Skeletal muscle cell (primary cell): ENCODE measurements around the gene ODF2.
"Not testable (repeated sequence)": the region's sequence is repeated elsewhere in the genome, so short reads cannot be mapped to it uniquely, and the experiment has no call there.

Source experiments
- DNase-seq: peaks from one replicate; pipeline ENCODE4 v3.0.0-alpha.2; 2010; ENCODE audit warnings: low read depth
- H3K4me3 ChIP-seq: 2 replicates; pipeline ENCODE4 v1.5.1; 2011; ENCODE audit warnings: low read depth, mild to moderate bottlenecking, control low read depth, low read length, moderate library complexity

The ODF2 gene

DNA sequence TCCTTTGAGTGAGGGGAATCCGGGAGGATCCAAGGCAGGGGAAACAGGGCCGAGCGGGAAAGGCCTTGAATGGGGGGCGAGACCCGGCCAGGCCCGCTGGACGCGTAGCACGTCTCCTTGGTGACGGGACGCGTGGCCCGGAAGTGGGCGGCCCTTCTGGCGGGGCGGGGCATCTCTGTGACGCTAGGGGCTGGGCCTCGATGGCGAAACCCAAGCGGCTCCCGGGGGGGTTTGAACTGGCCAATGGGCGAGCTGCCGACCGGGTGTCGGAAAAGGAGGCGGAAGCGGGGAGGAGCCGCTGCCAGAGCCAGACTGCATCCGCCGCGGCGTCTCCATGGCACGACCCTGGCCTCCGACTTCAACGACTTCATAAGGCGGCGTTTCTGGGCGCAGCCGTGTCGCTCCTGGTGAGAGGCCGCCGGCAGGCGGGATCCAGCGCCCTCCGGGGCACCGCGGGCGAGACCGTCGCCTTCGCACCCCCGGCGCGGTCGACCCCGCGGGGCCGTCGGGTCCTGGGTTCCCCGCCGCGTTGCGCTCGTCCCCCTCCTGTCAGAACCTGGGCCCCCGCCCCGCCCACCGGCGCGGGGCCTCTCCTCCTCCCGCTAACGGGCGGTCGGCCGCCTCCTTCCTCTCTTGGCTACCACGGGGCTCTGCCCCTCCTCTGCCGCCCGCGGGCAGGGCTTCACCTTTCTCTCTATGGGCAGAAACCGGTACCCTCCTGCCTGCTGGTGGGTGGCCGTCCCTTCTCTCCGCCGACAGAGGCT is at the start of gene ODF2:
Gene ODF2 (plus strand): TSS at position 158 of the 764 bp plus-strand sequence. CDS start 86 bp downstream, at position 244.
- peak within 1 kb of the TSS; percentile 95 for H3K4me3 ChIP-seq
- DNase-seq: peak; percentile 81

DNA sequence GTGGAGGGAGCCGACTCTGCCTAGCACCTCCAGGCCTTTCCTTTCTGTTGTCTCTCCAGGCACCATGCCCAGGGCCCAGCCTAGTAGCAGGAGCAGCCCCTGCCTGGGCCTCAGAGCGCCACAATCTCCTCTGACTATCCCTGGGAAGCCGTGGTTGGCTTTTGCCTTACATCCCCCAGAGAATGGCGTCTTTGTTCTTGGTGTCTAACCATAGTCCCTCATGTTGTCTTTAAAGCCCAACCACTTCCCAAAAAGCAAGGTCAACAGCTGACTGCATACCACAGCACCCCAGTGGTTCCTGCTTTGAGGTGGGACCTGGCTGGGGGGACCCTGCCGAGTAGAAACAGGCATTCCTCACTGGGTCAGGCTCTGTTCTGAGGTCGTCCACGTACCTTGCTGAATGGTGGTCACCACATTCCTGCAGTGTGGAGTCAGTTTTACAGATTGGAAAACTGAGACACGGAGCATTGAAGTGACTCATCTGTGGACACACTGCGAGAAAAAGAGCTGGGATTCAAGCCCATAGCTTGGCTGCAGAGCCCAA is 48.9 kb upstream of the ODF2 start:
- no peak for DNase-seq
- no peak overlapping the region for H3K4me3 ChIP-seq

DNA sequence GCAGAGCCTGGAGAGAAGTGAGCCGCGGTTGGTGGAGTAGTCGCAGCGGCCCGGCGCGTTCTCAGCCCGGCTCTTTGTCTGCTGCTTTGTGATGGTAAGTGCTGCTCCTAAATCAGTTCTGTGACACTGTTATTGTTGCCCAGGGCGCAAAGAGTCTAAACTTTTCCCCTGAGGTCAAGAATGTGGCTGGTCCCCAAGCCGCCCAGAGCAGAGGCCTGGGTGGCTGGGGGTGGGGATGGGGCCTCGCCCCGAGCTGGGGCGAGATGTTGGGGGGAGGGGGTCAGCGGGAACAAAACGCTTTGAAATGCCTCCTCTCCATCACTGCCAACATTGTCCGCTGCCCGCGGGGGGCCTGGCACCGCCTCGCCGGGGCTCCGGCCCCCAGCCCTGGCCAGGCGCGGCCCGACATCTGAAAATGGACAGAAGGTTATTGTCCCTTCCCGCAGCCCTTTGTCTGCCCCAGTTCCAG is 46.8 kb upstream of the ODF2 start:
- no peak for DNase-seq
- no peak overlapping the region for H3K4me3 ChIP-seq

DNA sequence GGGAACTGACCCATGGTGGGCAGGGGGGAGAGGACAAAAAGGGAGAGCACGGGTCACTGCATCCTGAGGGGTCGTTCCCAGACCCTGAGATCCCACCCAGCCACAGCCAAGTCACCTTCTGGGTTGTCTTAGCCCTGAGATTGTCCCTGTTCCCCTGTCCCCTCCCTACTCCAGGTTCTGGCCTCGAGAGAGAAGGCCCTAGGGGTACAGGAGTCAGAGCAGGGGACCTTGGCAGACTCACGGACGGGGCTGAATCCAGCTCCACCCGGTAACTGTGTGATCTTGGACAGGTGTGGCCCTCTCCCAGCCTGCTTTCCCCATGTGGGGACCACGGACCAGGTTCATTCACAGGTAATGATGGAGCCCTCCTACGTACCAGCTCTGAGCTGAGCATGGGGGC is 46.4 kb upstream of the ODF2 start:
- no peak overlapping the region for H3K4me3 ChIP-seq
- DNase-seq: no peak

DNA sequence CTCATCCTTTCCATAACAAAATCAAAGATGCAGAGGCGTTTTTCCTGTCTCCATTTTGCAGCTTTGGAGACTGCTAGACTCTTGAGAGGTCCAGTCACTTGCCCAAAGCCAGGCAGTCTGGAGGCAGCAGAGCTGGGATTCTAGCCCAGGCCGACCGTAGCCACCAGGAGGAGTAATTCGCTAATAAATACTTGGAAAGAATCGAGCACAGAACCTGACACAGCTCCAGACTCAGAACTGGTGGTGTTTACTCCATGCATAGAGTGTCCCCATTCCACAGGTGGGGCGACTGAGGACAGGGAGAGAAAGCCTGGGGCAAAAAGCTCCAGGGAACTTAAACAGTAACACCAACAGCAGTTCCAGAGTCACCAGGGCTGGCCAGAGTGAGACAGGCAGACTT is 45.8 kb upstream of the ODF2 start:
- no peak overlapping the region for H3K4me3 ChIP-seq
- no peak for DNase-seq

DNA sequence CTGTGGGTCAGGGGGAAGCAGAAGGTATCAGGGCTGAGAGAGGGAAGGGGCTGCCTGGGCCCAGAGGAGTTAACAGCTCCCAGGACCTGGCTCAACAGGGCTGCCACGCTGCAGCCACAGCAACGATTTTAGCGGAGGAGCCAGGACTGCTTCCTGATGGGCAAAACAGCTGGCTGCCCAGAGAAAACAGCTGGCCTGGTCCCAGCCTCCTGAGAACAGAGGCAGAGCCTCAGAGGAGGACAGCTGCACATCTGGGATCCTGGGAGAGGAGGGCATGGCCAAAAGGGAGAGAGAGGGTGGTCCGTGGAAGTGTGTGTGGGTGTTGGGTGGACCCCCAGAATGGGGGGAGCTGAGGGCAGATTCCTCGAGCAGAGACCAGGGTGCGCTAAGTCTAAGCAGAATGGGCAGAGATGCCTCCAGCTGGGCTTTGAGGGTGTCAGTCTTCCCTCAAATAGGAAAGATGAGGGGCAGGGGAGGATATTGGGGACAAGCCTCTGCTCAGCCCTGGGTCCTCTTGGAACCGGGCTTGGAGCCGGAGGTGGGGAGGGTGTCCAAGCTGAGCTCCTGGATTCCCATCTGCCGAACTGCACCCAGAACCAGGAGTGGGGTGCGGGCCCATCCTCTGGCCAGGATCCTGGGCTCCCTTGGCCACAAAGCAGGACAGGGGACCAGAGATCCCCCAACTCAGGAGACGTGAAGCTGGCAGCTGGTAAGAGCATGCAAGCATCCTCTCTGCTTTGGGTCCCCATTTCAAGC is 44.3 kb upstream of the ODF2 start:
- DNase-seq: no peak
- no peak overlapping the region for H3K4me3 ChIP-seq

DNA sequence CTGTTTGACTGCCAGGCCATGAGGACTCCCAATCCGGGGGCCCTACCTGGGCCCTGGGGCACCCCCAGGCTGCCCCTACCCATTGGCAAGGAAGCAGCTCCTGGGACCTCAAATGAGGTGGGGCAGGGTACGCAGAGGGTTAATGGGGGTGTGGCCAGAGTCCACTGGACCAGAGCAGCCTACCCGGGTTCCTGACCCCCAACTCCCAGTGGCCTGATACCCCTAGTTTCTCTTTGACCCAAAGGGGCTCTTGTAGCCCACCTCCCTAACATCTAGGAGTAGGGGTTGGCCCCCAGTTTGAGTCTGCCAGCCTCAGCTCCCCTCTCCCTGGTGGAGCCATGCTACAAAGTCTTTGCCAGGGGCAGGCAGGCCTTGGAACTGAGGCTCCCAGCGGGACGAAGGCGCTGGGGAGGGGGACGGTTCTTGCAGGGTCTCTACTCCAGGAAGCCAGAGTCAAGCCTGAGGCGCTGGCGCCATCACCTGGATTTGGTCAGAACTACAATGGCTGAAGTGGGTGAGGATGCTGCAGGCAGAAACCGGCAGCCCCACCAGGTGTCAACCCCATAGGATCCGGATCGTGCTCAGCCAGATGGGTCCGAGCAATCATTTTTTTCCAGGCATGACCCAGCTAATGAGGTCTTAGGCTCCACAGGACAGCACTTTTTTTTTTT is 43.6 kb upstream of the ODF2 start:
- no peak for DNase-seq

DNA sequence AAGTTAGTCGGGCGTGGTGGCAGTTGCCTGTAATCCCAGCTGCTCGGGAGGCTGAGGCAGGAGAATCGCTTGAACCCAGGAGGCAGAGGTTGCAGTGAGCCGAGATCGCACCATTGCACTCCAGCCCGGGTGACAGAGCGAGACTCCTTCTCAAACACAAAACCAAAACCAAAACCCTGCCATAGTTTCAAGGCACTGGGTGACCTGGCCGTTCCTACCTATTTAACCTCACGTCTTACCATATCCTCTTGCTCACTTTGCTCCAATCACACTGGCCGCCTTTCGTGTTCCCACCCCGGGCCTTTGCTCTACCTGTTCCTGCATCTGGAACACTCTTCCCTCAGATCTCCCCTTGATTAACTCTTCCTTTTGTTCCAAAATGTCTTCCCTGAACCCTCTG is 42.1 kb upstream of the ODF2 start:
- not testable (repeated sequence) for H3K4me3 ChIP-seq, DNase-seq

More for the DNA sequence above, 43.6 kb upstream of the ODF2 start:
- H3K4me3 ChIP-seq: no peak overlapping the region

DNA sequence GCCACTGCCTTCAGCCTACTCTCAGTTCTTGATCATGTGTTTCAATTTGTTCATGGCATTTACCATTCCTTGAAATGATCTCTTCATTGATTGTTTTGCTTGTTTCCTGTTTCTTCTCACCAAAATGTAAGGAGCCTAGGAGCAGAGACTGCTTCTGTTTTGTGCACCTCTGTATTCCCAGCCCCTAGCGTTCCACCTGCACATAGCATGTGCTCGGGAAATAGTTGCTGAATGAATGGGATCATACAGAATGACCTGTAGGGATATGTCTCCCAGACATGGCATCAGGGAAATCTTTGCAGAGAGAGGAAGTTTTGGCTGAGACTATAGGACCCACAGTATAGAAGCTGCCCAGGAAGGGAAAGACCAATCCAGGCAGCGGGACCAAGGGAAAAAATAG is 41.3 kb upstream of the ODF2 start:
- no peak overlapping the region for H3K4me3 ChIP-seq
- no peak for DNase-seq

DNA sequence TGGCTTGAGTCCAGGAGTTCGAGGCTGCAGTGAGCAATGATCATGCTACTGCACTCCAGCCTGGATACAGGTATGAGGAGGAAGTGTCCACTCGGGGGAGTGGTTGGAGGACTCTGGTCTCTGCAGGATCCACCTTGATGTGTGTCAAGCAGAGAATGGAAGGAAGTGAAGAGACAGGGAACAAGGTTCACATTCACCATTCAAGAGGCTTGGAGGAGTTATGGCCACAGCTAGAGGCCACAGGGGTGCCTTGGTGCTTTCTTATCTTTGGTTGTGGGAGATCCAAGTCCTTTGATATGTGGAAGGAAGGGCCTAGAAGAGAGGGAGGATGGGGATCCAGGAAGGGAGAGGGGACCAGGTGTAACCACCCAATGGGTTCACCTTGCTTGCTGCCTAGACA is 40.5 kb upstream of the ODF2 start:
- DNase-seq: no peak
- no peak overlapping the region for H3K4me3 ChIP-seq

DNA sequence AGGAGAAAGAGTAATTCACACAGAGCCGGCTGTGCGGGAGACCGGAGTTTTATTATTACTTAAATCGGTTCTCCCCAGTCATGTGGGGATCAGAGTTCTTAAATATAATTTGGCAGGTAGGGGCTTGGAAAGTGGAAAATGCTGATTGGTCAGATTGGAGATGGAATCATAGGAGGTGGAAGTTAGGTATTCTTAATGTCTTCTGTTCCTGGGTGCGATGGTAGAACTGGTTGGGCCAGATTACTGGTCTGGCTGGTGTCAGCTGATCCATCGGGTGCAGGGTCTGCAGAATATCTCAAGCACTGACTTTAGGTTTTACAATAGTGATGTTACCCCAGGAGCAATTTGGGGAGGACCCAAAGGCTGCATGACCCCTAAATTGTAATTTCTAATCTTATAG is 39.8 kb upstream of the ODF2 start:
- DNase-seq: no peak
- H3K4me3 ChIP-seq: no peak overlapping the region

DNA sequence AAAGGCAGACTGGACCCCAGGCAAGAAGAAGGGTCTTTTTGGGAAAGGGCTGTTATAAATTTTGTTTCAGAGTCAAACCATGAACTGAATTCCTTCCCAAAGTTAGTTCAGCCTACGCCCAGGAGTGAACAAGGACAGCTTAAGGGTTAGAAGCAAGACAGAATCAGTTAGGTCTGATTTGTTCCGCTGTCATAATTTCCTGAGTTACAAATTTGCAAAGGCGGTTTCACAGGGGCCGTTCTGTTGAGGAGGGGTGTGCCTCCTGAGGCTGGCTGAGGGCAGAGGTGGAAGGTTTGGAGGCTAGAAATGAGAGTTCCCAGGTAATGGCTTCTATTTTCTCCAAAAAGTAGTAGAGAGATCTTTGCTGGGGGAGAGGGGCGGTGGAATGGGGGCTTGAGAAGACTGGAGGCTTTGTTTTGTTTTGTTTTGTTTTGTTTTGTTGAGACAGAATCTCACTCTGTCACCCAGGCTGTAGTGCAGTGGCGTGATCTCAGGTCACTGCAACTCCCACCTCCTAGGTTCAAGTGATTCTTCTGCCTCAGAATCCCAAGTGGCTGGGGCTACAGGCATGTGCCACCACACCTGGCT is 39.3 kb upstream of the ODF2 start:
- no peak overlapping the region for H3K4me3 ChIP-seq
- DNase-seq: no peak

DNA sequence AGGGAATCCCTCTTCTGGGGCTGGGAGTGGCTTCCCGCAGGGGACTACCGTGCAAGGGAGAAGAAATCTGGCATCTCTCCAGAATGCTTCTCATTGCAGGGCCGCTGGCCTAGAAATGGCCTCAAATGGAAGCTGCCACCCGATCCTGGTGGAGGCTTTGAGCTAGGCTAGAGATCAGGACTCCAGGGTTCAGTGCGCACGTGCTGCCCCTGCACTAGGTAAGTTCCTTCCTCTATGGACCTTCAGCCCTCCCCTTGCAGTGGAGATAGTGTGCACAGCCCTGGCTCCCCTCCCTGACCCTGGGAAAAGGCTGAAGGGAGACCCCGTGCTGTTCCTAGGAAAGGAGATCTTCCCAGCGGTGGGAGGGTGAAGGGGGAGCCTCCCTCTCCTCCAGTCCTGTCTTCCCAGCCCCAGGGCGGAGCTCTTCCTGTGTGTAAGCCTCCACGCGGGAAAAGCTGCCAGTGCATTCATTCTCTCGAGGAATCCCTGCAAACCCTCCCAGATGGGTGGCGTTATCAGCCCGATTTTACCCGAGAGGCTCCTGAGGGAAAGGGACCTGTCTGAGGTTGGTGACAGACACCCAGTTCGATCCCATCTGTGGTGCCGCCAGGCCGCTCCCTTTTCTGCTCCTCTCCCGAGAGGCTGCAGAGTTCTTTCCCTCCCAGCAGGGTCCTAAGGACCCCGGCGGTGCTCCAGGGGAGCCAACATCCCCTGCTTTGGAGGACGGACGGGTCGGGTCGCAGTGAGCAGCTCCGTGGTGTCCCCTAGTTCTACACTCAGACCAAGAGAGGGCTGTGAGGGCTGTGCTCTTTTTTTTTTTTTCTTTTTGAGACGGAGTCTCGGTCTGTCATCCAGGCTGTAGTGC is 36.5 kb upstream of the ODF2 start:
- DNase-seq: no peak
- peak overlapping the region; percentile 89 for H3K4me3 ChIP-seq

DNA sequence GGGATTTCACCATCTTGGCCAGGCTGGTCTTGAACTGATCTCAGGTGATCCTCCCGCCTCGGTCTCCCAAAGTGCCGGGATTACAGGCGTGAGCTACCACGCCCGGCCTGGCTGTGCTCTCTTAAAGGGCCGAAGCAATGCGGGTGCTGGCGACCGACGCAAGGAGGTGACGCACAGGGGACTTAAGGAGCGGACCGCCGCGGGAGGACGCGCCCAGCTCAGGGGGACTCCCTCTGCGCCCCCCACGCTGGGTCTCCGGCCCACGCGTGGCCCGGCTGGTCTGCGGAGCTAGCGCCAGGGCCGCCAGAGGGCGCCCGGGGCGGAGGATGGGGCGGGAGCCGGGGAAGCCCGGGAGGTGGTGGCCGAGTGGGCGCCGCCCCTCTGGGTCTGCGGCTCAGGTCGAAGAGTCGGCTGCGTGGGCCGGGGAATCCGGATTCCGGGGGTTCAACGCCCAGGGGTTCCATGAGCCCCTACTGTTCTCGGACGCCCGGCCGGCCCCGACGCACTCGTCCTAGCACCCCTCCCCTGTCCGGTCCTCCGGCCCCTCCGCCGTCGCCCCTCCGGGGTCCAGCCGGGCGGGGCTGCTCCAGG is 35.7 kb upstream of the ODF2 start:
- DNase-seq: no peak

DNA sequence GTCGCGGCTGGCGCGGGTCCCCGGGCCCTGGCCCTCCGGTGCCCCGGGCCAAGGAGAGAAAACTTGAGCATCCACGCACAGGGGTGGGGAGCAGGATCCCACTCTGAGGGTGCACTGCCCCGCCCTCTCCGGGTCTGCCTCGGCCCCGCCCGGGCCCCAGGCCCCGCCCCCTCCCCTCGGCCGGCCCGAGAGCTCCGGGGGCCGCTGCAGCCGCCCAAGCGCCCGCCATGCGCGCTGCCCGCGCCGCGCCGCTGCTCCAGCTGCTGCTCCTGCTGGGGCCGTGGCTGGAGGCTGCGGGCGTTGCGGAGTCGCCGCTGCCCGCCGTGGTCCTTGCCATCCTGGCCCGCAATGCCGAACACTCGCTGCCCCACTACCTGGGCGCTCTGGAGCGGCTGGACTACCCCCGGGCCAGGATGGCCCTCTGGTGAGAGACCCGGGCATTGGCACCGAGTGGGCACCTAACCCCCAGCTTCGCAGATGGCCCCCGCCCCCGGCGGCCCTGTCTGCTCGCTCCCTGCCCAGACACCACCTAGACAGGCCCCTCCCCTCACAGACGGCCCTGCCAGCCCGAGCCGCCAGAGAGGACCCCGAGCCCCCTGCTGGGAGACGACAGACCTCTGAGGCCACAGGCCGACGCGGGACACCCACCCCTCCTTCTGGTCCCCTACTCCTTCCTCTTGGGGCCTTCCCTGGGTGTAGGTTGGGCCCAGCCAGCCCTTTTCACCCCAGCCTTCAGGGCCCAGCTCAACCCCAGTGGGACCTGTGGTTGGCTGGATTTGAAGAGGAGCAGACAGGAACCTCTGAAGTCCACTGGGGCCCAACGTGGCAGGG is 34.9 kb upstream of the ODF2 start, which contains the start of gene CERCAM:
Gene CERCAM (plus strand): TSS at position 207 of the 831 bp plus-strand sequence. CDS start 21 bp downstream, at position 228.
- DNase-seq: no peak

More for the DNA sequence above, 35.7 kb upstream of the ODF2 start:
- H3K4me3 ChIP-seq: peak overlapping the region; percentile 89

DNA sequence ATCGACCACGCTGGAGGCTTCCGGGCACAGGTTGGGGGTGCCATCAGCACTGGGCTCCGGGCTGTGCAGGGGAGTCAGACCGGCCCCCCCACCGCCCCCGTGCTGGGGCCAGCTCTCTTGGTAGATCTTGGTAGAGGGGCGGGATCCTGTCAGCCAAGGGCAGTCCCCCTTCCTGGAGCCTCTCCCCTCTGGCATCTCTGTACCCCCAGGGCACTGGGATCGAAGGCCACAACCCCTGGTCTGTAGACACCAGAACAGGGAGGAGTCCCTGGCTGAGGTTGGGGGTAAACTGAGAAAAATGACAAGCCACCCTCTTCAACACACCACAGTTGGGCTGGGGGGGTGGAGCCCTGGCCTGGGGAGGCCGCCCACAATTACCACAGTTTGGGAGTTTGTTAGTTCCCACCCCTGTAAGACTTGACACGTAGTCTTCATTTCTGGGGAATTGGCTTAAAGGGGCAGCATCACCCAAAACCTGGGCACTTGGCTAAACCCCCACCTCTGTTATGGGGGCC is 34.3 kb upstream of the ODF2 start:
- no peak for DNase-seq

More for the DNA sequence above, 34.9 kb upstream of the ODF2 start, which contains the start of gene CERCAM:
- peak within 1 kb of the TSS; percentile 89 for H3K4me3 ChIP-seq

More for the DNA sequence above, 34.3 kb upstream of the ODF2 start:
- H3K4me3 ChIP-seq: peak overlapping the region; percentile 89
